ENCODE data around the gene PTPRN2.

GRCh38 chr7:158073845-158074840 is 513.5 kb downstream of the PTPRN2 start:
- no peak for TF ChIP-seq CTCF (IDR thresholded peaks at IDR 0.05 in 2 of 3, conservative IDR thresholded peaks at IDR 0.05 in 1 of 3; ENCODE audit: borderline replicate concordance in 1 of 3, insufficient read depth in 1 of 3, low read depth in 2 of 3, low read length in 2 of 3)
- no peak for TF ChIP-seq ZNF274 (IDR thresholded peaks at IDR 0.05; ENCODE audit: low read depth, low read length)
- TF ChIP-seq CEBPB (IDR thresholded peaks at IDR 0.05; ENCODE audit: low read depth) = no peak
- no peak for TF ChIP-seq JUND (IDR thresholded peaks at IDR 0.05)
- TF ChIP-seq, protein P1, sequence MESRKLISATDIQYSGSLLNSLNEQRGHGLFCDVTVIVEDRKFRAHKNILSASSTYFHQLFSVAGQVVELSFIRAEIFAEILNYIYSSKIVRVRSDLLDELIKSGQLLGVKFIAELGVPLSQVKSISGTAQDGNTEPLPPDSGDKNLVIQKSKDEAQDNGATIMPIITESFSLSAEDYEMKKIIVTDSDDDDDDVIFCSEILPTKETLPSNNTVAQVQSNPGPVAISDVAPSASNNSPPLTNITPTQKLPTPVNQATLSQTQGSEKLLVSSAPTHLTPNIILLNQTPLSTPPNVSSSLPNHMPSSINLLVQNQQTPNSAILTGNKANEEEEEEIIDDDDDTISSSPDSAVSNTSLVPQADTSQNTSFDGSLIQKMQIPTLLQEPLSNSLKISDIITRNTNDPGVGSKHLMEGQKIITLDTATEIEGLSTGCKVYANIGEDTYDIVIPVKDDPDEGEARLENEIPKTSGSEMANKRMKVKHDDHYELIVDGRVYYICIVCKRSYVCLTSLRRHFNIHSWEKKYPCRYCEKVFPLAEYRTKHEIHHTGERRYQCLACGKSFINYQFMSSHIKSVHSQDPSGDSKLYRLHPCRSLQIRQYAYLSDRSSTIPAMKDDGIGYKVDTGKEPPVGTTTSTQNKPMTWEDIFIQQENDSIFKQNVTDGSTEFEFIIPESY (IDR thresholded peaks at IDR 0.05; ENCODE audit: extremely low read depth, insufficient replicate concordance, low read length) = no peak
- no peak for TF ChIP-seq POLR2A (IDR thresholded peaks at IDR 0.05; ENCODE audit: borderline replicate concordance, extremely low read depth, insufficient read depth, insufficient read length)
- TF ChIP-seq RAD21 (IDR thresholded peaks at IDR 0.05; ENCODE audit: low read depth) = no peak
- no peak for TF ChIP-seq YY1 (IDR thresholded peaks at IDR 0.05; ENCODE audit: extremely low read depth, insufficient replicate concordance, low read depth, low read length)
- no peak for TF ChIP-seq MAX (IDR thresholded peaks at IDR 0.05)
- TF ChIP-seq EGR1 (IDR thresholded peaks at IDR 0.05; ENCODE audit: low read depth) = no peak
